ENCODE results near the gene MAPK8. TPM values are rescaled to one million over a fixed set of nuclear protein-coding genes. Genes with fewer than 3 reads are reported as not detected.
A peak's percentile ranks its signal among the peaks of the same experiment; 100 is the strongest.

Gene MAPK8
- total RNA-seq, 1 donor = 39.1 TPM

DNA sequence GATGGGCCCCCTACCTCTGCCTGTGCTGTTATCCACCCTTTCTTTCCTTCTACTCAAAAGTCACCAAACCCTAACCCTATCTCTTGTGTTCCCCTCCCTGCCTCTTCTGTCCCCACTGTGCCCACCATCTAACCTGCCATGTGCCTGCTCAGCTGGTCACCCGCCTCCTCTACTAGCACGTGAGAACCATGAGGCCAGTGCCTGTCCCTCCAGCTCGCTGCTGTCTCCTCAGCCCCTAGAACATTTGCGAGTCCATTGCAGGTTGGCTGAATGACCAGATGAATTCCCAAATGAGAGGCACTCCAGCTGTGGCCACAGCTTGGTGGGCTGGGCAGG lies 169.4 kb downstream of the MAPK8 start:
- no peak overlapping the region for H3K4me3 ChIP-seq (ENCODE audit: low read depth, low read length)
- no peak for DNase-seq (ENCODE audit: low read depth)
- no peak for TF ChIP-seq CTCF (IDR thresholded peaks at IDR 0.05; ENCODE audit: insufficient read depth, low read length)

GRCh38 chr10:48476279-48476982 lies 170.0 kb downstream of the MAPK8 start:
- DNase-seq (ENCODE audit: low read depth) = peak; percentile 32
- no peak for TF ChIP-seq CTCF (IDR thresholded peaks at IDR 0.05; ENCODE audit: insufficient read depth, low read length)
- no peak overlapping the region for H3K4me3 ChIP-seq (ENCODE audit: low read depth, low read length)

DNA sequence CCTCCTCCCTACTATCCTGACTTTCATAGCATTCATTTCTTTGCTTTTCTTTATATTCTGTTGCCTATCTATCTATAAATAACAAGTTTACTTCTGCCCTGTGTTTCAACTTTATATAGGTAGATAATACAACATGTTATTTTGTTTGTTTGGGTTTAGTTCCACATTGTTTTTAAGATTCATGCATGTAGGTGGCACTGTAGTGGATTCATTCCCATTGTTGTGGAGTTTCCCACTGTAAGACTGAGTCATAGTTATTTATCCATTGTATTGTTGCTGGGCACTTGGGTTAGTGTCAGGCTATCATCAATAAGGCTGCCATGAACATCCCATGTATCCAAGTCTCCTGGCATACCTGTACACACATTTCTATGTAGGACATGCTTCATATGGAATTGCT lies 170.7 kb downstream of the MAPK8 start:
- TF ChIP-seq CTCF (IDR thresholded peaks at IDR 0.05; ENCODE audit: insufficient read depth, low read length) = no peak
- no peak overlapping the region for H3K4me3 ChIP-seq (ENCODE audit: low read depth, low read length)
- no peak for DNase-seq (ENCODE audit: low read depth)

DNA sequence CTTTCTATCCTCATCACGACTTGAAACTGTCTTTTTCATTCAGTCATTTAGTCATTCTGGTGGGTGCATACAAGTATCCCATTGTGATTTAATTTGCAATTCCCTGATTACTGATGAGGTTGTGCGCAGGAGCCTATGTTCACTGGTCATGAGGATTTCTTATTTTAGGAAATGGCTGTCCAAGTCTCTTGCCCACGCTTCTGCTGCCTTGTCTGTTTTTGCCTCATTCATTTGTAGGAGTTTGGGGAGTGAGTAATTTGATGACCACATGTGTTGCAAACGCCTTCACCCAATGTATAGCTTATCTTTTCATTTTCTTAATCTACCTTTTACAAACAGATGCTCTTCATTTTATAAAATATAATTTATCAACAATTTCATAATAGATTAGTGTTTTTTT lies 171.1 kb downstream of the MAPK8 start:
- DNase-seq (ENCODE audit: low read depth) = no peak
- TF ChIP-seq CTCF (IDR thresholded peaks at IDR 0.05; ENCODE audit: insufficient read depth, low read length) = no peak

GRCh38 chr10:48478469-48478868 lies 172.0 kb downstream of the MAPK8 start:
- no peak for TF ChIP-seq CTCF (IDR thresholded peaks at IDR 0.05; ENCODE audit: insufficient read depth, low read length)
- DNase-seq (ENCODE audit: low read depth) = no peak
- H3K4me3 ChIP-seq (ENCODE audit: low read depth, low read length) = no peak overlapping the region

More for the DNA sequence above, 171.1 kb downstream of the MAPK8 start:
- H3K4me3 ChIP-seq (ENCODE audit: low read depth, low read length) = no peak overlapping the region

DNA sequence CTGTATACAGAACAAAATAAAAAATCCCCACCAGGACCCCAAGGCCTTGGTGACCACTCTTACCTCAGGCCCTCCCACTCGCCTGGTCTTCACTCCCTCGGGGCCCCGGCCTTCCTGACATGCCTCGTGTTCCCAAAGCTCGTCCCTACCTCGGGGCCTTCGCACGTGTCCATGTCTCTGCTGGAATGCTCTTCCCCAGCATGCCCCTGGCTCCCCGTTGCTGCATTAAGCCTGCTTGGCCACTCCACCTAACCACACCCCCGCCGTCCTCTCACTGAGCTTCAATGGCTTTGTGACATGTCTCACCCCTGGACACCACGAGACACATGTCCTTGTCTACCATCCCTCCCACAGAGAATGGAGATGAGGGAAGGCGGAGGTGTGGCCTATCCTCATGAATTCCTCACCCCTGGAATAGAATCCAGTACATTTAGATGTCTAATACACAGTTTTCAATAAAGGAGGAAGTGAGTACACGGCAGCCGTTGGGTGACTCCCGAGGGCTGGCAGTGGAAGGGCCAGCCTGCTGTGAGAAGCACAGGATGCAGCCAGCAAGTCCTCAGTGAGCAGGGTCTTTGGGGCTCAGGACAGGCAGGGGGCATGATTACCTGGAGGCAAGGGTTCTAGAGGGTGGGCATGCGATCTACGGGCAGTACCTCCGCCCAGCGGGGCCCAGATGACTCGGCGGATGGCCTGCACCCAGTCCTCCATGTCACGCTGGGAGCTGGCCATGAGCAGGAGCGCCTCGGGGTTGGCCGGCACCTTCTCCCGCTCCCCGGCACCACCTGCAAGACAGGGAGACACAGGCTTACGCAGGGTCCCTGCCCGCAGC lies 172.7 kb downstream of the MAPK8 start:
- DNase-seq (ENCODE audit: low read depth) = no peak
- TF ChIP-seq CTCF (IDR thresholded peaks at IDR 0.05; ENCODE audit: insufficient read depth, low read length) = no peak

More for the DNA sequence above, 172.7 kb downstream of the MAPK8 start:
- no peak overlapping the region for H3K4me3 ChIP-seq (ENCODE audit: low read depth, low read length)

Data from fibroblast of the aortic adventitia (primary cell).